WTC11 (cell line): ENCODE measurements around the gene MAP3K1. TPM values are rescaled to one million over a fixed set of nuclear protein-coding genes. Genes with fewer than 3 reads are reported as not detected.

Experiments used
- ATAC-seq: fragments of 200-7000 bp; cut with Tn5 transposase; 2 replicates; pipeline ENCODE4 v1.10.0; 2021; ENCODE audit warnings: mild to moderate bottlenecking, moderate library complexity
- CTCF ChIA-PET: fragments of 300-600 bp; sonication (Branson Sonifier 250); formaldehyde crosslinking; loops from one replicate; lab custom pipeline; 2021; ENCODE audit warnings: antibody characterized with exemption; lab: Charles Lee
- POLR2A ChIA-PET: fragments of 350-600 bp; sonication (Branson Sonifier 250); formaldehyde crosslinking; loops from one replicate; lab custom pipeline; 2021; ENCODE audit warnings: antibody characterized with exemption; lab: Charles Lee
- DNase-seq: peaks from one replicate; pipeline ENCODE4 v3.0.0; 2021; ENCODE audit warnings: low spot score
- H3K27ac Mint-ChIP-seq: 2 replicates; pipeline ENCODE4 v1.8.0; 2021; ENCODE audit warnings: mixed read lengths
- H3K27me3 Mint-ChIP-seq: 2 replicates; pipeline ENCODE4 v1.8.0; 2021; ENCODE audit warnings: low read depth, mild to moderate bottlenecking, moderate library complexity, mixed read lengths
- H3K36me3 Mint-ChIP-seq: 2 replicates; pipeline ENCODE4 v1.8.0; 2021; ENCODE audit warnings: mixed read lengths
- H3K4me1 Mint-ChIP-seq: 2 replicates; pipeline ENCODE4 v1.8.0; 2022; ENCODE audit warnings: mixed read lengths
- H3K4me3 Mint-ChIP-seq: 2 replicates; pipeline ENCODE4 v1.8.0; 2021; ENCODE audit warnings: mild to moderate bottlenecking, moderate library complexity, mixed read lengths
- H3K9me3 Mint-ChIP-seq: 2 replicates; pipeline ENCODE4 v1.8.0; 2021; ENCODE audit warnings: mixed read lengths
- FOXK1 ChIP-seq: sonication (generic); formaldehyde crosslinking; IDR thresholded peaks from 2 replicates; pipeline ENCODE4 v1.8.0; 2022; ENCODE audit warnings: mild to moderate bottlenecking, moderate library complexity, missing genetic modification reagents
- NFE2L1 ChIP-seq: sonication (generic); formaldehyde crosslinking; IDR thresholded peaks from 2 replicates; pipeline ENCODE4 v1.8.1; 2023; ENCODE audit warnings: missing genetic modification reagents
- NFYB ChIP-seq: sonication (generic); formaldehyde crosslinking; conservative IDR thresholded peaks from 2 replicates; pipeline ENCODE4 v1.8.0; 2022; ENCODE audit warnings: low read depth, missing genetic modification reagents
- RORB ChIP-seq: fragments of 250-450 bp; sonication (Bioruptor Pico); IDR thresholded peaks from 2 replicates; pipeline ENCODE4 v1.9.0; 2021; ENCODE audit warnings: mild to moderate bottlenecking
- TCF7 ChIP-seq: sonication (generic); formaldehyde crosslinking; IDR thresholded peaks from 2 replicates; pipeline ENCODE4 v1.8.0; 2022; ENCODE audit warnings: mild to moderate bottlenecking, low read depth, missing genetic modification reagents, moderate library complexity
- TEAD4 ChIP-seq: sonication (generic); formaldehyde crosslinking; IDR thresholded peaks from 2 replicates; pipeline ENCODE4 v1.8.0; 2022; ENCODE audit warnings: mild to moderate bottlenecking, missing genetic modification reagents
- ZNF138 ChIP-seq: sonication (generic); formaldehyde crosslinking; conservative IDR thresholded peaks from 2 replicates; pipeline ENCODE4 v1.8.1; 2022; ENCODE audit warnings: mild to moderate bottlenecking, moderate library complexity, missing genetic modification reagents
- ZNF423 ChIP-seq: fragments of 250-450 bp; sonication (Bioruptor Pico); IDR thresholded peaks from 2 replicates; pipeline ENCODE4 v2.1.2; 2022; ENCODE audit warnings: mild to moderate bottlenecking, moderate library complexity
- total RNA-seq: library from RNA; stranded (reverse); gene quantifications from 3 replicates; pipeline ENCODE4 v1.2.3, GENCODE V29; 2021
- TF ChIP-seq, protein P1 (sequence below): fragments of 250-450 bp; sonication (Bioruptor Pico); IDR thresholded peaks from 2 replicates; pipeline ENCODE4 v1.8.0; 2021; ENCODE audit warnings: mild to moderate bottlenecking
- TF ChIP-seq, protein P2 (sequence below): sonication (generic); formaldehyde crosslinking; IDR thresholded peaks from 2 replicates; pipeline ENCODE4 v1.8.1; 2023; ENCODE audit warnings: mild to moderate bottlenecking, moderate library complexity, missing genetic modification reagents
- TF ChIP-seq, protein P3 (sequence below): sonication (generic); formaldehyde crosslinking; IDR thresholded peaks from 2 replicates; pipeline ENCODE4 v1.8.0; 2022; ENCODE audit warnings: mild to moderate bottlenecking, missing genetic modification reagents
- TF ChIP-seq, protein P4 (sequence below): sonication (generic); formaldehyde crosslinking; conservative IDR thresholded peaks from 2 replicates; pipeline ENCODE4 v1.8.1; 2022; ENCODE audit warnings: mild to moderate bottlenecking, missing genetic modification reagents
- TF ChIP-seq, protein P5 (sequence below): sonication (generic); formaldehyde crosslinking; IDR thresholded peaks from 2 replicates; pipeline ENCODE4 v1.8.1; 2022; ENCODE audit warnings: mild to moderate bottlenecking, moderate library complexity, missing genetic modification reagents
- TF ChIP-seq, protein P6 (sequence below): sonication (generic); formaldehyde crosslinking; IDR thresholded peaks from 2 replicates; pipeline ENCODE4 v1.8.1; 2023; ENCODE audit warnings: mild to moderate bottlenecking, missing genetic modification reagents

MAP3K1 gene
- total RNA-seq, 1 experiment from 2014 or later, result 16.3 TPM

DNA sequence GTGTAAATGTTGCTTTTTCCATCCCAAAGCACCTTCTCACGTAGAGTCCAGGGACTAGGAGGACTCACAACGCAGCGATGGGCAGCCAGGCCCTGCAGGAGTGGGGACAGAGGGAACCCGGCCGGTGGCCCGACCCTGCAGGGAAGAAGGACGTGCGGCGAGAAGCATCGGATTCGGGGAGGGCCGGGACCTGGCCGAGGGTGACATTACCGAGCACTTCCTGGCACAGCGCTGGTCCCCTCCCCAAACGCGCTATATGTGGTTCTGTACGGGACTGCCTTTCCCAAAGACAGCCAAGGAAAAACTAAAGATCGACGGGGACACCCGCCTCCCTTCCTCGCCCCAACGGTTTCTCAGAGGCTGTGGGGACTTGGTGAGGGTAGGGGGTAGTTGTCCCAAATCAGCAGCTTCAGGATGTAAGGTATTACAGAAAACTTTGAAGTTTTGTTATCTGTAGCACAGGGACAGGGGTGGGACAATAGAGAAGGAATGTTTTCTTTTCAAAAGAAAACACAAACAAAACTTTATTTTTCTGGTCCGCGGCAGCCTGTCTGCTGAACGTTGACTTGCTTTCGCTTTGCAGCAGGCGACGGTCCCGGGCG, 887 bp upstream of the MAP3K1 start:
- DNase-seq, result peak; percentile 62
- TF ChIP-seq, protein P1, sequence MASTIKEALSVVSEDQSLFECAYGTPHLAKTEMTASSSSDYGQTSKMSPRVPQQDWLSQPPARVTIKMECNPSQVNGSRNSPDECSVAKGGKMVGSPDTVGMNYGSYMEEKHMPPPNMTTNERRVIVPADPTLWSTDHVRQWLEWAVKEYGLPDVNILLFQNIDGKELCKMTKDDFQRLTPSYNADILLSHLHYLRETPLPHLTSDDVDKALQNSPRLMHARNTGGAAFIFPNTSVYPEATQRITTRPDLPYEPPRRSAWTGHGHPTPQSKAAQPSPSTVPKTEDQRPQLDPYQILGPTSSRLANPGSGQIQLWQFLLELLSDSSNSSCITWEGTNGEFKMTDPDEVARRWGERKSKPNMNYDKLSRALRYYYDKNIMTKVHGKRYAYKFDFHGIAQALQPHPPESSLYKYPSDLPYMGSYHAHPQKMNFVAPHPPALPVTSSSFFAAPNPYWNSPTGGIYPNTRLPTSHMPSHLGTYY (CRISPR knock-in tag), result no peak
- no peak for TF ChIP-seq RORB (CRISPR knock-in tag)
- no peak for TF ChIP-seq ZNF138 (CRISPR knock-in tag)
- TF ChIP-seq FOXK1 (CRISPR knock-in tag), result no peak
- TF ChIP-seq, protein P2, sequence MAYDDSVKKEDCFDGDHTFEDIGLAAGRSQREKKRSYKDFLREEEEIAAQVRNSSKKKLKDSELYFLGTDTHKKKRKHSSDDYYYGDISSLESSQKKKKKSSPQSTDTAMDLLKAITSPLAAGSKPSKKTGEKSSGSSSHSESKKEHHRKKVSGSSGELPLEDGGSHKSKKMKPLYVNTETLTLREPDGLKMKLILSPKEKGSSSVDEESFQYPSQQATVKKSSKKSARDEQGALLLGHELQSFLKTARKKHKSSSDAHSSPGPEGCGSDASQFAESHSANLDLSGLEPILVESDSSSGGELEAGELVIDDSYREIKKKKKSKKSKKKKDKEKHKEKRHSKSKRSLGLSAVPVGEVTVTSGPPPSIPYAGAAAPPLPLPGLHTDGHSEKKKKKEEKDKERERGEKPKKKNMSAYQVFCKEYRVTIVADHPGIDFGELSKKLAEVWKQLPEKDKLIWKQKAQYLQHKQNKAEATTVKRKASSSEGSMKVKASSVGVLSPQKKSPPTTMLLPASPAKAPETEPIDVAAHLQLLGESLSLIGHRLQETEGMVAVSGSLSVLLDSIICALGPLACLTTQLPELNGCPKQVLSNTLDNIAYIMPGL (CRISPR knock-in tag), result no peak
- H3K27me3 Mint-ChIP-seq, result peaks cover 14% of the 10 kb centered on the region
- H3K9me3 Mint-ChIP-seq, result no peaks in the 10 kb centered on the region
- H3K27ac Mint-ChIP-seq, result no peak overlapping the region
- H3K4me3 Mint-ChIP-seq, result peak overlapping the region; percentile 93
- peaks cover 40% of the 10 kb centered on the region for H3K4me1 Mint-ChIP-seq
- CTCF ChIA-PET, result interaction anchor here (1.3 kb wide), 1 partner anchor 13 kb away, joined by 3 read pairs; no protein-coding TSS in a partner anchor
- ATAC-seq, result peak; percentile 56
- H3K36me3 Mint-ChIP-seq, result no peaks in the 10 kb centered on the region
- POLR2A ChIA-PET, result no interaction called here

DNA sequence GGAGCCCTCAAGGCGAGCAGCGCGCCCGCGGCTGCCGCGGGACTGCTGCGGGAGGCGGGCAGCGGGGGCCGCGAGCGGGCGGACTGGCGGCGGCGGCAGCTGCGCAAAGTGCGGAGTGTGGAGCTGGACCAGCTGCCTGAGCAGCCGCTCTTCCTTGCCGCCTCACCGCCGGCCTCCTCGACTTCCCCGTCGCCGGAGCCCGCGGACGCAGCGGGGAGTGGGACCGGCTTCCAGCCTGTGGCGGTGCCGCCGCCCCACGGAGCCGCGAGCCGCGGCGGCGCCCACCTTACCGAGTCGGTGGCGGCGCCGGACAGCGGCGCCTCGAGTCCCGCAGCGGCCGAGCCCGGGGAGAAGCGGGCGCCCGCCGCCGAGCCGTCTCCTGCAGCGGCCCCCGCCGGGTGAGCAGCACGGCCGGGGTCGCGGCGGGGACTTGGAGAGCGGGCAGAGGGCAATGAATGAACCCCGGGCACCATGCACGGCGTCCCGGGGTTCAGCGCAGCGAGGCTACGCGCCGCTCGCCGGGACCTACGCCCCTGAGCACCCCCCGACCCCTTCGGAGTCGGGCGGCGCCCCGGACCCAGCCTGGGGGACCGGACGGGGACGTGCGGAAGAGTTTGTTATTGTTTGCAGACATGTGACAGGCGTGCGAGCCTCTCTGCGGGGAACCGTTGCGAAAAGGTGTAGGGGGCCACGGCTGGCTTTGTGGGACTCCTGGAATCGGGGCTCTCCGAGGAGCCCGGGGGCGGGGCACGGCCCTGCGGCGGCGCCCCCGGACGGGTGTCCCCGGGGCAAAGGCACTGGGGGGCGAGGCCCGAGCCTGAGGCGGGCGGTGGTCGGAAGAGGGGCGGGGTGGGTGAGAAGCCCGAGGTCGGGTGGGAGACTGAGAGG, 553 bp downstream of the MAP3K1 start:
- peaks cover 48% of the 10 kb centered on the region for H3K4me1 Mint-ChIP-seq
- CTCF ChIA-PET, result interaction anchor here (1.0 kb wide), 1 partner anchor 252 kb away, joined by 4 read pairs; no protein-coding TSS in a partner anchor
- H3K9me3 Mint-ChIP-seq, result no peaks in the 10 kb centered on the region
- no peaks in the 10 kb centered on the region for H3K36me3 Mint-ChIP-seq
- DNase-seq (peak; percentile 35), ATAC-seq (peak; percentile 11)
- H3K4me3 Mint-ChIP-seq, result peak overlapping the region; percentile 80
- H3K27me3 Mint-ChIP-seq, result peaks cover 14% of the 10 kb centered on the region
- TF ChIP-seq NFYB (CRISPR knock-in tag) (no peak), TEAD4 (CRISPR knock-in tag) (no peak), ZNF423 (CRISPR knock-in tag) (0 out of 2 replicates have a peak, but pooled peaks have one; percentile 16), TCF7 (CRISPR knock-in tag) (no peak), NFE2L1 (CRISPR knock-in tag) (no peak), RORB (CRISPR knock-in tag) (no peak)
- TF ChIP-seq, protein P2 (CRISPR knock-in tag), result peak; percentile 31; the same call in 1 of the 2 replicates
- TF ChIP-seq, protein P3, sequence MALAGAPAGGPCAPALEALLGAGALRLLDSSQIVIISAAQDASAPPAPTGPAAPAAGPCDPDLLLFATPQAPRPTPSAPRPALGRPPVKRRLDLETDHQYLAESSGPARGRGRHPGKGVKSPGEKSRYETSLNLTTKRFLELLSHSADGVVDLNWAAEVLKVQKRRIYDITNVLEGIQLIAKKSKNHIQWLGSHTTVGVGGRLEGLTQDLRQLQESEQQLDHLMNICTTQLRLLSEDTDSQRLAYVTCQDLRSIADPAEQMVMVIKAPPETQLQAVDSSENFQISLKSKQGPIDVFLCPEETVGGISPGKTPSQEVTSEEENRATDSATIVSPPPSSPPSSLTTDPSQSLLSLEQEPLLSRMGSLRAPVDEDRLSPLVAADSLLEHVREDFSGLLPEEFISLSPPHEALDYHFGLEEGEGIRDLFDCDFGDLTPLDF (CRISPR knock-in tag), result no peak
- TF ChIP-seq, protein P4, sequence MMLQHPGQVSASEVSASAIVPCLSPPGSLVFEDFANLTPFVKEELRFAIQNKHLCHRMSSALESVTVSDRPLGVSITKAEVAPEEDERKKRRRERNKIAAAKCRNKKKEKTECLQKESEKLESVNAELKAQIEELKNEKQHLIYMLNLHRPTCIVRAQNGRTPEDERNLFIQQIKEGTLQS (CRISPR knock-in tag), result no peak
- TF ChIP-seq, protein P5, sequence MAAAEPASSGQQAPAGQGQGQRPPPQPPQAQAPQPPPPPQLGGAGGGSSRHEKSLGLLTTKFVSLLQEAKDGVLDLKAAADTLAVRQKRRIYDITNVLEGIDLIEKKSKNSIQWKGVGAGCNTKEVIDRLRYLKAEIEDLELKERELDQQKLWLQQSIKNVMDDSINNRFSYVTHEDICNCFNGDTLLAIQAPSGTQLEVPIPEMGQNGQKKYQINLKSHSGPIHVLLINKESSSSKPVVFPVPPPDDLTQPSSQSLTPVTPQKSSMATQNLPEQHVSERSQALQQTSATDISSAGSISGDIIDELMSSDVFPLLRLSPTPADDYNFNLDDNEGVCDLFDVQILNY (CRISPR knock-in tag), result 0 out of 2 replicates have a peak, but pooled peaks have one; percentile 26
- TF ChIP-seq, protein P6, sequence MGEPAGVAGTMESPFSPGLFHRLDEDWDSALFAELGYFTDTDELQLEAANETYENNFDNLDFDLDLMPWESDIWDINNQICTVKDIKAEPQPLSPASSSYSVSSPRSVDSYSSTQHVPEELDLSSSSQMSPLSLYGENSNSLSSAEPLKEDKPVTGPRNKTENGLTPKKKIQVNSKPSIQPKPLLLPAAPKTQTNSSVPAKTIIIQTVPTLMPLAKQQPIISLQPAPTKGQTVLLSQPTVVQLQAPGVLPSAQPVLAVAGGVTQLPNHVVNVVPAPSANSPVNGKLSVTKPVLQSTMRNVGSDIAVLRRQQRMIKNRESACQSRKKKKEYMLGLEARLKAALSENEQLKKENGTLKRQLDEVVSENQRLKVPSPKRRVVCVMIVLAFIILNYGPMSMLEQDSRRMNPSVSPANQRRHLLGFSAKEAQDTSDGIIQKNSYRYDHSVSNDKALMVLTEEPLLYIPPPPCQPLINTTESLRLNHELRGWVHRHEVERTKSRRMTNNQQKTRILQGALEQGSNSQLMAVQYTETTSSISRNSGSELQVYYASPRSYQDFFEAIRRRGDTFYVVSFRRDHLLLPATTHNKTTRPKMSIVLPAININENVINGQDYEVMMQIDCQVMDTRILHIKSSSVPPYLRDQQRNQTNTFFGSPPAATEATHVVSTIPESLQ, result no peak
- POLR2A ChIA-PET, result no interaction called here
- no peak overlapping the region for H3K27ac Mint-ChIP-seq
